Measurements from ENCODE around the gene TBCA. TPM values are rescaled to one million over a fixed set of nuclear protein-coding genes. Genes with fewer than 3 reads are reported as not detected.

Gene TBCA
- total RNA-seq, 4 donors from 2014 or later, result 128 to 152 (median 146) TPM

DNA sequence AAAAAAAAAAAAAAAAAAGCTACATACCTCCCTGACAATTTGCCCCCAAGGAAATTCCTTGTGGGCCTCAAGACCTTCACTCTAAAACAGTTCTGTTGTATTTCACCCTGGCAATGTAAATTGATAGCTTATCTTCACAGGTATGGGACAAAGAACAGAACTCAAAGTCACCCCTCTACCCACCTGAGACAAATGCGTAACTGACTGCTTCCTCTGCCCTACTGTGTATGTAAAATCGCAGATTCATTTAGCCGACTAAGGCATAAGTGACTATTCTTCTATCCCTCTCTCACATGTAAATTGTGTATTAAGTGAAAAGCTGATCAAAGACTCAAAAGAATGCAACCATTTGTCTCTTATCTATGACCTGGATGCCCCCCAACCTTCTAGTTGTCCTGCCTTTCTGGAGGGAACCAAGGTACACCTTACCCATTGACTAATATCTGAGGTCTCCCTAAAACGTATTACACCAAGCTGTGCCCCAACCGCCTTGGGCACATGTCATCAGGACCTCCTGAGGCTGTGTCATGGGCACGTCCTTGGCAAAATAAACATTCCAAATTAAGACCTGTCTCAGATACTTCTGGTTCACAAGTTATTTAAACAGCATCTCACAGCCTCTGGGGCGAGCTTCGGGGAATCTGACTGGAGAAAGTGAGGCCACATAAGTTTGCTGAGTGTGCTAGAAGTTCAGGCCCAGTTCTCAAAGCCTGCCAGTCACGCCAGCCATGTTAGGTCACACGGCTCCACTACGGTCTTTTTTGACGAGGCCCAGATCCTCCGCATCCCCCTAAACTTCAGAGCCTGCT is 954 bp downstream of the TBCA start:
- Histone ChIP-seq H3K27ac (replicated peaks in 1 of 4) (peak overlapping the region; percentile 93 to 96 (median 96)), H3K36me3 (peaks cover 0 to 5% (median 2%) of the 10 kb centered on the region in 4 donors), H3K4me1 (peaks cover 38 to 57% (median 54%) of the 10 kb centered on the region in 4 donors), H3K9me3 (no peaks in the 10 kb centered on the region), H3K4me3 (peak overlapping the region; percentile 68 to 85 (median 80)), H3K27me3 (no peaks in the 10 kb centered on the region)
- 11% methylated on average over 12 of the region's 13 CpGs for WGBS
- no peak for DNase-seq (ENCODE audit: extremely low spot score)
- TF ChIP-seq POLR2A (IDR thresholded peaks at IDR 0.05; ENCODE audit: low read depth), result no peak
- TF ChIP-seq POLR2AphosphoS5 (IDR thresholded peaks at IDR 0.05), result no peak
- TF ChIP-seq EP300 (IDR thresholded peaks at IDR 0.05), result no peak
- TF ChIP-seq, protein P1, sequence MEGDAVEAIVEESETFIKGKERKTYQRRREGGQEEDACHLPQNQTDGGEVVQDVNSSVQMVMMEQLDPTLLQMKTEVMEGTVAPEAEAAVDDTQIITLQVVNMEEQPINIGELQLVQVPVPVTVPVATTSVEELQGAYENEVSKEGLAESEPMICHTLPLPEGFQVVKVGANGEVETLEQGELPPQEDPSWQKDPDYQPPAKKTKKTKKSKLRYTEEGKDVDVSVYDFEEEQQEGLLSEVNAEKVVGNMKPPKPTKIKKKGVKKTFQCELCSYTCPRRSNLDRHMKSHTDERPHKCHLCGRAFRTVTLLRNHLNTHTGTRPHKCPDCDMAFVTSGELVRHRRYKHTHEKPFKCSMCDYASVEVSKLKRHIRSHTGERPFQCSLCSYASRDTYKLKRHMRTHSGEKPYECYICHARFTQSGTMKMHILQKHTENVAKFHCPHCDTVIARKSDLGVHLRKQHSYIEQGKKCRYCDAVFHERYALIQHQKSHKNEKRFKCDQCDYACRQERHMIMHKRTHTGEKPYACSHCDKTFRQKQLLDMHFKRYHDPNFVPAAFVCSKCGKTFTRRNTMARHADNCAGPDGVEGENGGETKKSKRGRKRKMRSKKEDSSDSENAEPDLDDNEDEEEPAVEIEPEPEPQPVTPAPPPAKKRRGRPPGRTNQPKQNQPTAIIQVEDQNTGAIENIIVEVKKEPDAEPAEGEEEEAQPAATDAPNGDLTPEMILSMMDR (IDR thresholded peaks at IDR 0.05), result no peak
- intact Hi-C loops (cut with DNase I), result loop anchor here (5.0 to 10.0 kb wide), 2 partner anchors 77 to 130 kb away; no protein-coding TSS in a partner anchor

DNA sequence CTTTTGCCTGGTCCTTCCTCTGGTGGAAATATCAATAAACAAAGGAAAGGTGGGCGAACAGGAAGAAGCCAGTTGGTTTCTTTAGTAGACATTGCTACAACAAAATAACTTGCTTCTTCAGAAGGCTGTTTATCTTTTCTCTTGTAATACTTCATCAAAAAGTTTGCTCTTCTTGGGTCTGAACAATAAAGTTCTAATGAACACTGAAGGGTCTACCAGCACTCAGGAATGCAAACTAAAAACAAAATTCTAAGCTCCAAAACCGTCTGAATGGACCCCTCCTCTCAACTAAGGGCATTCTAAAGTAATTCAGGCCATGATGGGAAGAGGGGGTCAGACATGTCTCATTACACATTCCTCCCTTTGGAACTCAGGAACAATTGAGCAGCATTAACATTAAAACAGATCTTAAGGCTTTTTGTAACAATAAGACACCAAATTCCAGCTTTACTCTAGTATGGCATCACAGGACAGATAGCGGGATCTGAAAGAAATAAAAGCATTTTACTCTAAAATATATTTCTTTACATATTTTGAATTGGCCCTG is 2.3 kb downstream of the TBCA start:
- no peak overlapping the region for H3K27ac ChIP-seq (replicated peaks in 1 of 4)
- no peak for DNase-seq (ENCODE audit: extremely low spot score)
- 66% methylated on average over 3 of the region's 3 CpGs for WGBS
- H3K27me3 ChIP-seq, result no peaks in the 10 kb centered on the region
- peaks cover 0 to 8% (median 2%) of the 10 kb centered on the region in 4 donors for H3K36me3 ChIP-seq
- intact Hi-C loops (cut with DNase I), result loop anchor here (10.0 kb wide), 1 partner anchor 129 kb away; no protein-coding TSS in a partner anchor
- H3K4me3 ChIP-seq, result peak overlapping the region in 1 of 4 donors; percentile 85
- TF ChIP-seq, protein P1 (IDR thresholded peaks at IDR 0.05), result no peak
- no peak for TF ChIP-seq EP300 (IDR thresholded peaks at IDR 0.05)
- no peak for TF ChIP-seq POLR2A (IDR thresholded peaks at IDR 0.05; ENCODE audit: low read depth)
- TF ChIP-seq POLR2AphosphoS5 (IDR thresholded peaks at IDR 0.05), result no peak
- peaks cover 50 to 69% (median 59%) of the 10 kb centered on the region in 4 donors for H3K4me1 ChIP-seq
- no peaks in the 10 kb centered on the region for H3K9me3 ChIP-seq

DNA sequence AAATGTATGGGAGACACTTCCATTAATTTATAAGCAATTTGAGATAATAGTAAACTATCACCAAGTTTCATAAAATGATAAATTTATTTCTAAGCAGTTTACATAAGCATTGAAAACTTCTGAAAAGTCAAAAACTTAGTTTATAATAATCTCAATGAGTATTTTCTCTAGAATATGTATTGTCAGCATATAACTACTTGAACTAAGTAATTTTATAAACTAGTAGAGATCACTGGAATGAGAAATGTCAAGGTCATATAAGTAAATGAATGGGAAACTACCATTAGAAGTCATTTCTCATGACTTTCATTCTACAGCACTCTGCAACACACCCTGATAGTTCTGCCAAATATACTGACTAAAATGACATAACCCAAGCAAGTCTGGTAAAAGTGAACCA is 3.4 kb downstream of the TBCA start:
- intact Hi-C loops (cut with DNase I), result loop anchor here (10.0 kb wide), 1 partner anchor 128 kb away; no protein-coding TSS in a partner anchor
- H3K4me3 ChIP-seq, result no peak overlapping the region
- no peak for TF ChIP-seq EP300 (IDR thresholded peaks at IDR 0.05)
- TF ChIP-seq POLR2AphosphoS5 (IDR thresholded peaks at IDR 0.05), result no peak
- TF ChIP-seq POLR2A (IDR thresholded peaks at IDR 0.05; ENCODE audit: low read depth), result no peak
- TF ChIP-seq, protein P1 (IDR thresholded peaks at IDR 0.05), result no peak
- peaks cover 51 to 78% (median 60%) of the 10 kb centered on the region in 4 donors for H3K4me1 ChIP-seq
- no peak for DNase-seq (ENCODE audit: extremely low spot score)
- peaks cover 0 to 18% (median 6%) of the 10 kb centered on the region in 4 donors for H3K36me3 ChIP-seq
- no peaks in the 10 kb centered on the region for H3K9me3 ChIP-seq
- H3K27ac ChIP-seq (replicated peaks in 1 of 4), result no peak overlapping the region
- H3K27me3 ChIP-seq, result no peaks in the 10 kb centered on the region

DNA sequence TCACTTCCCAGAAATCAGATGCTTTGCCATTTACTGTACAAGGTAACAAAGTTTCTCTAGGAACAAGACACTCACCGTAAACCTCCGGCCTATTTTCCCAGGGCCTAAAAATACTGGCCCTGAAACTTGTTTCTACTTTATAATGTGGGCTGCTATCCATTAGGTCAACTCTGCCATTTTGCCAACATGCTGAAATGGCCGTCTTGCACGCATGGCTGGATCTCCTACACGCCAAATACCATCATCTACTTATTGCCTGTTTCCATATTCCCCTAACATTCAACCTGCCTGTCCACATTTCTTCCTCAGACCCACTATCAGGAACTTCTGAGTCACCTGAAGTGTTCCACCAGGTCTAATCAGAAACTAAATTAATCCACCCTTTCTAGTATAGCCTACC is 4.7 kb downstream of the TBCA start:
- H3K4me3 ChIP-seq, result no peak overlapping the region
- H3K9me3 ChIP-seq, result no peaks in the 10 kb centered on the region
- peaks cover 49 to 75% (median 57%) of the 10 kb centered on the region in 4 donors for H3K4me1 ChIP-seq
- no peak overlapping the region for H3K27ac ChIP-seq (replicated peaks in 1 of 4)
- H3K36me3 ChIP-seq, result peaks cover 0 to 24% (median 10%) of the 10 kb centered on the region in 4 donors
- intact Hi-C loops (cut with DNase I), result loop anchor here (10.0 kb wide), 1 partner anchor 127 kb away; no protein-coding TSS in a partner anchor
- WGBS, result 76% methylated on average over 5 of the region's 5 CpGs
- DNase-seq (ENCODE audit: extremely low spot score), result no peak
- H3K27me3 ChIP-seq, result no peaks in the 10 kb centered on the region
- no peak for TF ChIP-seq POLR2A (IDR thresholded peaks at IDR 0.05; ENCODE audit: low read depth)
- TF ChIP-seq POLR2AphosphoS5 (IDR thresholded peaks at IDR 0.05), result no peak
- TF ChIP-seq EP300 (IDR thresholded peaks at IDR 0.05), result no peak
- TF ChIP-seq, protein P1 (IDR thresholded peaks at IDR 0.05), result no peak
